SH-SY5Y (cell line): ENCODE results near the gene TJP2.

Experiments used
- GATA2 ChIP-seq: IDR thresholded peaks from 2 replicates; pipeline ENCODE4 v1.6.1; 2011; ENCODE audit warnings: mild to moderate bottlenecking, low read depth, low read length
- GATA3 ChIP-seq: IDR thresholded peaks from 2 replicates; pipeline ENCODE4 v1.6.1; 2011; ENCODE audit warnings: low read depth, mild to moderate bottlenecking, low read length, moderate library complexity

TJP2 gene

DNA sequence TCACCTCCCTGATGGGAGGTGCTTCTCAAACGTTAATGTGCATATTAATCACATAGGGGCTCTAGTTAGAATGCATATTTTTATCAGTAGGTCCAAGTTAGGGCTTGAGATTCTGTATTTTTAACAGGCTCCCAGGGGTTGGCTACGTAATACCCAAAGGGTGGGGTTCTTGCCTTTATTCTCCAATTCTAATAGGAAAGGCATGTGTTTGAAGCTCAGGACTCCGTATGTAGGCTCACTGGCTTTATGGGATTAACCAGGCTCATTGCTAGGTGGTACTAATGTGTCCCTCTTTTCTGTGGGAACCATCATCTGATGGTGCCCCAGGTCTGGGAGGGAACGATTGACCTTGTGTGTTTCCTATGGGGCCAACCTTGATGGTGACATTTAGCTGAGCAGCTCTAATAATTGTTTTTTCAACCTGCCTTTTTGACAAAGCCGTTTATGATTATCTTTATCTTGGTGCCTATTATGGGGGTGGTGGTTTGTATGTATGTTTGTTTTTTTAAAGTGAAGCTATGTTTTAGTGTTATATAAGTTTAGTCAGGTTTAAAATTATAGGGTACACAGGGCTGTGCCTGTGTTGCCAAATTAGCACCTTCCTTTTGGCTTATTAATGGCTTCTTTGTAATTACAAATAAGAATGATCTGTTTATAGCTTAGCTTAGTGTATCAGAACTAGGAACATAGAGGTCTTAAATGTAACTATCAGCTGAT, 20.8 kb downstream of the TJP2 start:
- TF ChIP-seq GATA3, result no peak
- no peak for TF ChIP-seq GATA2

DNA sequence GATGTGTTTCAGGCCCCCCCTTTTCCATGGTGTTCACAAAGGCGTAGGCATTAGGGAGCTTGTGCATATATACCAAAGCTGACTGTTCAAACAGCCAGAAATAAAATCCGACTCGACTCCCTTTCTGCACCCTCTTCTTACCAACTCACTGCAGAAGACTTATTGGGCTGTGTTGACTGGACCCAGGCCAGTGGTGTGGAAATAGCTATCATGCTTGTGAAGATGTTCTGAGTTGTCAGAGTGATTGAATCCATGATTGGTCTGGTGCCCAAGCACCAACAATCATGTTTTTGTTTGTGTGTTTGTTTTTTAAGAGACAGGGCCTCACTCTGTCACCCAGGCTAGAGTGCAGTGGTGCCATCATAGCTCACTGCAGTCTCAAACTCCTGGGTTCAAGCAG, 21.6 kb downstream of the TJP2 start:
- TF ChIP-seq GATA3 (no peak), GATA2 (no peak)

- TF ChIP-seq GATA3 (no peak), GATA2 (no peak)
Measured at GRCh38 chr9:69197687-69198086, 23.6 kb downstream of the TJP2 start.

GRCh38 chr9:69198521-69199220, 24.6 kb downstream of the TJP2 start:
- TF ChIP-seq GATA3, result no peak
- TF ChIP-seq GATA2, result no peak

GRCh38 chr9:69199769-69200470, 25.8 kb downstream of the TJP2 start:
- TF ChIP-seq GATA2 (no peak), GATA3 (no peak)

GRCh38 chr9:69202556-69202955, 28.5 kb downstream of the TJP2 start:
- TF ChIP-seq GATA3 (no peak), GATA2 (no peak)

- TF ChIP-seq GATA2 (no peak), GATA3 (no peak)
Measured at GRCh38 chr9:69204326-69204725, 30.2 kb downstream of the TJP2 start.

DNA sequence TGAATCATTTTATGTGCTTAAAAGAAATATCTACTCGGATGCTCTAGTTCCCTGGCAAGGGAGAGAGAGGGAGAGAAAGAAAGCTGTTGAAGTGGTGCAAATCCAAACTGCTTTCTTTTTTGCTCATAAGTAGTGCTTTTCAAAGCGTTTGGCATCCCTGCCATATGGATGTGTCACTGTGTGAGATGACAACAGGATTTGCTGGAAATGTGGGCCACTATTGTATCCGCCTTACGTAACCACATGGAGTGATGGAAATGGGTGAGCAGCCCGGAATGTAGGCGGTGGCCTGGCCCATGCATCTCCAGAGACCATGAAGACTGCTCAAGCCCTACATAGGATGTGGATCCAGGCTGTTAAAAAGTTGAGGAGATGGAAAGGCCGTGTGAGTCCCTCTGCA, 30.8 kb downstream of the TJP2 start:
- no peak for TF ChIP-seq GATA2
- no peak for TF ChIP-seq GATA3

- TF ChIP-seq GATA3 (no peak), GATA2 (no peak)
Measured at GRCh38 chr9:69206047-69206446, 32.0 kb downstream of the TJP2 start.

- TF ChIP-seq GATA3 (no peak), GATA2 (no peak)
Measured at GRCh38 chr9:69207503-69207902, 33.4 kb downstream of the TJP2 start.

DNA sequence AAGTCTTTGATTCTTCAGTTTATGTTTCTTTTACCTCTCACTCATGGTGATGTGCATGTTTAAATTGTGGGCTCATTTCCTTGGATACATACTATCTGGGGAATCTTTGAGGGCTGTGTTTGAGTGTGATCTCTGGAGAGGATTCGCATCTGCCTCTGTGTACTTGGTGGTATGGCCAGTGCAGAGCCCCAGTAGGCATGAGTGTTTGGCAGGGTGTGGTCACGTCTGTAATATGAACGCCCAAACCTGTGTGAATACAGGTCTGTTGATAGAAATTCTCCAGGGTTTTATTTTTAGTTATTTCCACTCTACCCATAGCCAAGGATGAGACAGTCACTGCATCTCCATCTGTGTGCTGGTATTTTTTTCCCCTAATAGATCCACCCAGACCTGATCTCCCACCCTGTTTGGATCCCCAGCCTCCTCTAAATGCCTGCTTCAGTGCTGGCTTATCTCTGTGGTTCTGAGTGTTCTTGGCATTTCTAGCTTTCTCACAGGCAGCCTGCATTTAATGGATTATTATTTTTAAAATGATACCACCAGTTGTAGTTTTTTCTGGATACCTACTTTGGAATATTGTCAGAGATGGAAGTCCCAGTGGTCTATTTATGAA, 37.5 kb downstream of the TJP2 start:
- no peak for TF ChIP-seq GATA2
- TF ChIP-seq GATA3, result no peak

- no peak for TF ChIP-seq GATA2
- no peak for TF ChIP-seq GATA3
Measured at GRCh38 chr9:69213647-69214046, 39.6 kb downstream of the TJP2 start.

DNA sequence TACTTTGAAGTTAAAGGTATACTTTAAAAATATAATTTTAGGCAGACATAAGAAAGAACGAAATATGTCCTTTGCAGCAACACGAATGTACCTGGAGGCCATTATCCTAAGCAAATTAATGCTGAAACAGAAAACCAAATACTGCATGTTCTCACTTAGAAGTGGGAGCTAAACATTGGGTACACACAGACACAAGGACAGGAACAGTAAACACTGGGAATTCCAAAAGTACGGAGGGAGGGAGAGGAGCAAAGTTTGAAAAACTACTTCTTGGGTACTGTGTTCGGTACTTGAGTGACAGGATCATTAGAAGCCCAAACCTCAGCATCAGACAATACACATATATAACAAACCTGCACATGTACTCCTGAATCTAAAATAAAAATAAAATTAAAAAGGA, 40.9 kb downstream of the TJP2 start:
- TF ChIP-seq GATA3 (no peak), GATA2 (no peak)

DNA sequence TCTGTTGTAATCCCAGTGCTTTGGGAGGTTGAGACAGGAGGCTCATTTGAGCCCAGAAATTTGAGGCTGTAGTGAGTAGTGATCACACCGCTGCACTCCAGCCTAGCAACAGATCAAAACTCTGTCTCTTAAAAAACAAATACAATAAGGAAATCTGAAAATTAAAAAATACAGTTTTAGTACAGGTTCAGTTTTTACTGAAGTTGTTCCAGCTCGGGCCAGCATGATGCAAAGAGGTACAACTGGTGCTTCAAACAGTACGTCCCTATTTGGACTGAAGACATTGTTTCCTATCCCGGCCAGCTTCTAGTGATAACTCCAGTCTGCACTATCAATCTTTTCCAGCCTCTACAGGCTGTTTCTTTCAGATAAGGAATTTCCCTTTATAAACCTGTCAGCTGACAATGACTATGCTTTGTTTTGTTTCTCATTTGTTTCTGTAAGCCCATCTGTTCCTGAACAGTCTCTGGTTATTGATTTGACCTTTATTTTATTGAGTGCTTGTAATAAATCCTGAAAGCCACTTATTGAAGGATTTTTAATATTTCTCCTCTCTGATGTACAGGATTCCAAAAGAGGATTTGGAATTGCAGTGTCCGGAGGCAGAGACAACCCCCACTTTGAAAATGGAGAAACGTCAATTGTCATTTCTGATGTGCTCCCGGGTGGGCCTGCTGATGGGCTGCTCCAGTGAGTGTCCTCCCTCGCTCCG, 41.9 kb downstream of the TJP2 start:
- no peak for TF ChIP-seq GATA2
- TF ChIP-seq GATA3, result no peak

DNA sequence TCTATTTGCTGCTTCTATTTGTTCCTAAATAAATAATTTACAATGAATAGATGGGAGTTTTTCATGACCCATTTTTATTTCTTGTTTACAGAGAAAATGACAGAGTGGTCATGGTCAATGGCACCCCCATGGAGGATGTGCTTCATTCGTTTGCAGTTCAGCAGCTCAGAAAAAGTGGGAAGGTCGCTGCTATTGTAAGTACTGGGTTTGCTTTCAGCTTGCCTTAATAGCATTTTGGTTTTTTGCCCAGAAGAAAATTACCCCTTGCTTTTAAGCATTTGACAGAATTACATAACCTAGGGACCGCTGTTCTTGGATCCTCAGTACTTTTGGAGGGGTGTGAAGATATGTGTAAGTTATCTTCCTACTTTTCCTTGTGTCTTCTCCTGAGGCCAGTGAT, 44.1 kb downstream of the TJP2 start:
- TF ChIP-seq GATA3 (no peak), GATA2 (no peak)
